Activated CD4-positive, alpha-beta T cell treated with anti-CD3 and anti-CD28 coated beads, Interleukin-2, Interleukin-4, amounts not matched to agents 100 ng/mL and 50 ng/mL, durations not matched to agents 16 hours and 8 hours (primary cell): Measurements from ENCODE around the gene CARD14.
A peak's percentile ranks its signal among the peaks of the same experiment; 100 is the strongest.

ENCODE experiments used
- DNase-seq: peaks from one replicate; pipeline ENCODE4 v3.0.0-alpha.2; 2020; ENCODE audit warnings: low spot score

CARD14 gene

GRCh38 chr17:80210348-80211108, 40.7 kb downstream of the CARD14 start:
- DNase-seq, result no peak

- no peak for DNase-seq
Observed at GRCh38 chr17:80212109-80212508, 42.3 kb downstream of the CARD14 start.

DNA sequence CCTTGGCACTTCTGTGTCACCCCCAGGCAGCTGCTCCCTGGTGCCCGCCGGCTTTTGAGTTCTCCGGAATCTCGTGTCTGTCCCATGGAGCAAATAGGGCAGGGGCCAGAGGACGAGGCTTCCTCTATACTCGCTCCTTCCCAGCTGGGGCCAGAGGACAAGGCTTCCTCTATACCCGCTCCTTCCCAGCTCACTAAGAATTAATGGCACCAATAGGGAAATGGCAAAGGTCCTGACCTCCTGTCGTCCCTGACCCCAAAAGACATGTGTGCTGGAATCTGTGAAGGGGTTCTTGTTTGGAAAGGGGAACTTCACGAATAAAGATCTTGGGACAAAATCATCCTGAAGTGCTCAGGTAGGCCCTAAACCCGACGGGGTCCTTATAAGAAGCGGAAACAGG, 42.7 kb downstream of the CARD14 start:
- no peak for DNase-seq

DNA sequence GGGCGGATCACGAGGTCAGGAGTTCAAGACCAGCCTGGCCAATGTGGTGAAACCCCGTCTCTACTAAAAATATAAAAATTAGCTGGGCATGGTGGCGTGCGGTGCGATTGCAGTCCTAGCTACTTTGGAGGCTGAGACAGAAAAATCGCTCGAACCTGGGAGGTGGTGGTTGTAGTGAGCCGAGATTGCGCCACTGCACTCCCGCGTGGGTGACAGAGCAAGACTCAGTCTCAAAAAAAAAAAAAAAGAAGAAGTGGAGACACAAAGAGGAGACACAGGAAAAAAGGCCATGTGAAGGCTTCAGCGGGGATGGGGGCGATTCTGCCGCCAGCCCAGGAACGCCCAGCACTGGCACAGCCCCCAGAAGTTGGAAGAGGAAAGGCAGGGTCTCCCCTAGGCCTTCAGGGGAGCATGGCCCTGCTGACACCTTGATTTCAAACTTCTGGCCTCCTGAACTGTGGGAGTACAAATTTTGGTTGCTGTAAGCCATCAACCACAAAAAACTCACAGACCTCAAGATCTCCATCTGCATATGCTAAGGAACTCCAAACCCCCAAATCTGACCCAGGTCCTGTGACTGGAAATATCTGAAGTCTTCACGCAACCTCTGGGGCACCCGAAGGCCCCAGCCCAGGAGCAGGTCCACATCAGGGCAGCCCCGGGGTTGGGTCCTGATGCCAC, 43.3 kb downstream of the CARD14 start:
- no peak for DNase-seq

DNA sequence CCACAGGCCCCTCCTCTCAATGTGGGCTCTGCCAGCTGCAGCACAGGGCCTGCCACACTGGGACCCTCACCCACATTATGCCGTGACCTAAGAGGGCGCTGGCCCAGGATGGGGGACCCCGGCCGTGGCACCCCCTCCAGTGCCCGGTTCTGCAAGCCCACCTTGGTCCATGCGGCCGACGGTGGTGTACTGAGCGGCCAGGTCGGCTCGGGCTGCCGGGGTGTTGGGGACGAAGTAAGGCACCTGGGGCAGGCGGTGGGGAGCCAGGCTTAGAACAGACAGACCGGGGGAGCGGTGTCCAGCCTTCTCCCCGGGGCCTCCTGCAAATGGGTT, 43.8 kb downstream of the CARD14 start:
- DNase-seq, result no peak

- no peak for DNase-seq
Observed at GRCh38 chr17:80214012-80214877, 44.4 kb downstream of the CARD14 start.

DNA sequence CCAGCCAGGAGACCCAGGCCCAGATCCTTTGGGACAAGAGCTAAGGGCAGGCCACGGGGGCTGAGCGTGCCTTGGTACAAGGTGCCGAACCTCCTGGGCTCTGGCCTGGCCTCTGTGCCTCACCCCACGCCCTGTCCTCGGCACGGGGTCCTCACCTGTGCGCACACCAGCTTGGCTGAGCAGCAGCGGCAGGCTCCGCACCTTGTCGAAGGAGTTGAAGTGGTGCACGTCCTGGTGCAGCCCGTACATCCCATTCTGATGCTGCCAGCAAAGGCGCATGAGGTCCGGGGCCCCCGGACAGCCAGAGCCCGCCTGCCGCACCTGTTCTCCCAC, 45.0 kb downstream of the CARD14 start:
- DNase-seq, result no peak

DNA sequence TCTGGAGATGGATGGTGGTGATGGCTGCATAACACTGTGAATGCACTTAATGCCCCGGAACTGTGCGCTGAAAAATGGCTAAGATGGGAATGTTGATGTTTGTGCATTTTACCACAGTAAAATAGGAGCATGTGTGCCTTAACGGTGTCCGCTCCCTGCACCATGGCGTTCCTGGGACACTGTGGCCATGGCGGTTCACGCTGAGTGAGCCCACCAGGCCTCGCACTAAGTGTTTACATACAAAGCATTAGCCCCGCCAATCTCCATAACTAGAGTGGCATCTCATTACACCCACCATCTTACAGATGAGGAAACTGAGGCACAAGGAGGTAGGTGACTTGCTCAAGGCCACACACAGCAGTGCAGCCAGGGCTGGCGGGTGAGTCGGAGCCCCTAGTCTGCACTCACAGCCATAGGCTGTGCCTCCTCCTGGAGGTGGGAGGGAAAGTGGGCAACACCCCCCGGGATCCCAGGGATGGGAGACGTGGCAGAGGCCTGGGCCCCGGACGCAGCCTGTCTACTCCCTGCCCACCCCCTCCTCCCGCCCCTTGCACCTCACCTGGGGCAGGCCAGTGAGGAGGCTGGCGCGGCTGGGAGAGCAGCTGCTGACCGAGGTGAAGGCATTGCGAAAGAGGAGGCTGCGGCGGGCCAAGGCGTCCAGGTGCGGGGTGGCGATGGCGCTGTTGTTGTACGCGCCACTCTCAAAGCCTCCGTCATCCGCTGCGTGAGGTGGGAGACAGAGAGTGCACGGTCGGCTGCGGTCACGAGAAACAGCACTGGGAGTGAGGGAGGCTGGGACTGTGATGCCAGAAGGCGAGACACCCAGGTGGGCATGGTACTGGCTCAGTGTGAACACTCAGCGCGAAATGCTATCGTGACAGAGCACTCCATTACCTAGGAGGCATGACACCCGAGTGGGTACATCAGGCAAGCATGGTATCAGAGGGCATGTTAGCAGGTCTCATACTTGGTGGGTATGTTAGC, 46.9 kb downstream of the CARD14 start:
- DNase-seq, result no peak

DNA sequence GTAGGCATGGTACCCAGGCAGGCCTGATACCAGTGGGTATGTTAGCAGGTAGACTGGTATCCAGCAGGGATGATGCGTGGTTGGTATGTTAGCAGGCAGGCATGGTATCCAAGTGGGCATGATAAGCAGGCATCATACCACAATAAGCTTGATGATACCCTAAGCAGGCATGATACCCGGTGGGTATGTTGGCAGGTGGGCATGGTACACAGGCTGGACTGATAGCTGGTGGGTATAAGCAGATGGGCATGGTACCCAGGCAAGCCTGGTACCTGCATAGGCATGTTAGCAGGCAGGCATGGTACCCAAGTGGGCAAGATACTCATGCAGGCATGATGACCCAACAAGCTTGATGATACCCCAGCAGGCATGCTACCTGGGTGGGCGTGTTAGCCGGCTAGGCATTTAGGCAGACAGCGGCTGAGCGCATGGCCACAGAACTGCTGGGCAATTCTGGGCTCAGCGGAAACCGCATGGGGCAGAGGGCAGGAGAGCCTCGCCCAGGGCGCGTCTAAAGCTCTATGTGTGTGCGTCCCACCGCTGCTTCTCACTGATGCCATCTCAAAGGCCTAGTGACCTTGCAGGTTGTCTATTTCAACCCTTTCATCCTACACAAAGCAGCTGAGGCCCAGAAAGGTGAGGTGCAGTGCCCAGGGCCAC, 48.0 kb downstream of the CARD14 start:
- no peak for DNase-seq

DNA sequence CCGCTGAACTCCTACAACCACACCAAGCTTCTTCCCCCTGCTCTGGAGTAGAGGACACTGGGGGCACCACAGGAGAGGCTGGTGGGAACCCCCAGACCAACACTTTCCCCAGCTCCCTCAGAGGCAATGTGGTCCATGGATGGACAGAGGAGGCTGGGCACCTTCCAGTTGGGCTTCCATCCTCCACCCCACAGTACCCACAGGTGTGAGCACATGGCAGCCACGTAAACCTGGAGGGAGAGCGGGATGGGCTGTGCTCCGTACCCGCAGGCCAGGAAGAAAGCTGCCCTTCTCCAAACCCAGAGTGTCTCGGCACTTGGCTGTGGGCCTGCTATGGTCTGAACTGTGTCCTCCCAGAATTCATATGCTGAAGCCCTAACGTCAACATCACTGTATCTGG, 48.6 kb downstream of the CARD14 start:
- no peak for DNase-seq

DNA sequence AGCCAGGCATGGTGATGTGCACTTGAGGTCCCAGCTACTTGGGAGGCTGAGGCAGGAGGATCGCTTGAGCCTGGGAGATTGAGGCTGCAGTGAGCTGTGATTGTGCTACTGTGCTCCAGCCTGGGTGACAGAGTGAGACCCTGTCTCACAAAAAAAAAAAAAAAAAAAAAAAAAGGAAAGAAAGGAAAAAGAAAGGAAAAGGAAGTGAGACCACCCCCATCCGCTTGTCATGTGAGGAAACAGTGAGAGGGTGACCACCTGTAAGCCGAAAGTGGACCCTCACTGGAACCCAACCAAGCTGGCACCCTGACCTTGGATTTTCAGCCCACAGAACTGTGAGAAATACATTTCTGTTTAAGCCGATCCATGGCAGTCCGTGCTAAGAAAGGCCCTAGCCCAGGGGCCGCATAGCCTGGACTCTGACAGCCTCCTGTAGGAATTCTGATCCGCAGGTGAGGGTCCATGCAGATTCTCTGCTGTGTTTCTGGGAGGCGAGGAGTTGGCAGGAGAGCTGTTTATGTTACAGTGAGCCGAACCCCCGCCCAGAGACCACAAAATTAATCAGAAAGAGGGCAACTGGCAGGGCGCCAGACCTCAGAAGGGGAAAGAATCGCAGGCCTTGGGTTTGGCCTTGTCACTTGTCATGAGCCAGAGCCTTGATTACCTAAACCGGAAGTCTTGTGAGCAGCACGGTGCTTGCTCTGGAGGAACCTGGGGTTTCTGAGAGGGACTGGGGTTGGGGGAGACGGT, 49.4 kb downstream of the CARD14 start:
- peak; percentile 93 for DNase-seq

DNA sequence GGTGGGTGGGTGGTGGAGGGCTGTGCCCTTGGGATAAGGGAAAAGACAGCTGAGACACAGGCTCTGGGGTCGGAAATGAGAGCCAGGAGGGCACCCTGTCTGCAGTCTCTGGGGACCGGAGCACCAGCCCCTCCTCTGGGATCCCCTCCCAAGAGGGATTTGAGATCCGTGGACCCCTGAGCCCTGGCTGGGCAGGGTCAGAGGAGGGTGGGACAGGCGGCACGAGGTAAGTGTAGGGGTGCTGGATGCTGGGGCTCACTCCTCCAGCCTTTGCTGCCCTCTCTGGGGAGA, 49.9 kb downstream of the CARD14 start:
- DNase-seq, result no peak

GRCh38 chr17:80220054-80220735, 50.4 kb downstream of the CARD14 start, which contains the start of the genes SGSH and SLC26A11:
Gene SGSH, minus strand, starts transcription at chr17:80220333. Its CDS starts 20 bp downstream, at chr17:80220313.
Gene SLC26A11, plus strand, starts transcription at chr17:80220427. Its CDS starts 1,134 bp downstream, at chr17:80221561.
- DNase-seq, result peak; percentile 73

- no peak for DNase-seq
Observed at GRCh38 chr17:80220736-80221215, 50.9 kb downstream of the CARD14 start.

DNA sequence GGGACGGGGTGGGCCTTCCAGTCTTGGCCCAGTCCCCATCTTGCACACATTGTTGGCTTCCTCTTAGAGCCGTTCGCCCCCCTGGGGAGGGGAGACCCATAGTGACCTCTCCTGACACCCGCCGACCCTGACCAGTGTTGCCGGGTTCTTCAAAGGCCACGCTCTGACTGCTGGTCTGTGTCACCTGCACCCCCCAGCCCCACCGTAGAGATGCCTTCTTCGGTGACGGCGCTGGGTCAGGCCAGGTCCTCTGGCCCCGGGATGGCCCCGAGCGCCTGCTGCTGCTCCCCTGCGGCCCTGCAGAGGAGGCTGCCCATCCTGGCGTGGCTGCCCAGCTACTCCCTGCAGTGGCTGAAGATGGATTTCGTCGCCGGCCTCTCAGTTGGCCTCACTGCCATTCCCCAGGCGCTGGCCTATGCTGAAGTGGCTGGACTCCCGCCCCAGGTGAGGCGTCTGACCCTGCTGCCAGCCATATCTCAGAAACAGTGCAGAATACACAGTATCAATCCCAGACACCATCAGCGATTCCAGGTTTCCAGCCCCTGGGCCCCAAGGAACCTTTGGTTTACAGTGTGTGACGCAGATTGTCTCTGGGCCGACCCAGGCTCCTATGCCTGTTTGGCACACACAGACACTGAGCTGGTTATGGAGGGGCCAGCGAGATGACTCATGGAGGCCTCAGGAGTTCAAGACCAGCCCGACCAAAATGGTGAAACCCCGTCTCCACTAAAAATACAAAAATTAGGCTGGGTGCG, 51.7 kb downstream of the CARD14 start:
- DNase-seq, result no peak

- no peak for DNase-seq
Observed at GRCh38 chr17:80222376-80223141, 52.7 kb downstream of the CARD14 start.

- DNase-seq, result no peak
Observed at GRCh38 chr17:80223142-80223815, 53.4 kb downstream of the CARD14 start.
